ENCODE results near the gene SCYGR8.

GRCh38 chr2:227765788-227766372 is 20.2 kb downstream of the SCYGR8 start:
- TF ChIP-seq POLR2A (IDR thresholded peaks at IDR 0.05): no peak
- TF ChIP-seq, protein P1, sequence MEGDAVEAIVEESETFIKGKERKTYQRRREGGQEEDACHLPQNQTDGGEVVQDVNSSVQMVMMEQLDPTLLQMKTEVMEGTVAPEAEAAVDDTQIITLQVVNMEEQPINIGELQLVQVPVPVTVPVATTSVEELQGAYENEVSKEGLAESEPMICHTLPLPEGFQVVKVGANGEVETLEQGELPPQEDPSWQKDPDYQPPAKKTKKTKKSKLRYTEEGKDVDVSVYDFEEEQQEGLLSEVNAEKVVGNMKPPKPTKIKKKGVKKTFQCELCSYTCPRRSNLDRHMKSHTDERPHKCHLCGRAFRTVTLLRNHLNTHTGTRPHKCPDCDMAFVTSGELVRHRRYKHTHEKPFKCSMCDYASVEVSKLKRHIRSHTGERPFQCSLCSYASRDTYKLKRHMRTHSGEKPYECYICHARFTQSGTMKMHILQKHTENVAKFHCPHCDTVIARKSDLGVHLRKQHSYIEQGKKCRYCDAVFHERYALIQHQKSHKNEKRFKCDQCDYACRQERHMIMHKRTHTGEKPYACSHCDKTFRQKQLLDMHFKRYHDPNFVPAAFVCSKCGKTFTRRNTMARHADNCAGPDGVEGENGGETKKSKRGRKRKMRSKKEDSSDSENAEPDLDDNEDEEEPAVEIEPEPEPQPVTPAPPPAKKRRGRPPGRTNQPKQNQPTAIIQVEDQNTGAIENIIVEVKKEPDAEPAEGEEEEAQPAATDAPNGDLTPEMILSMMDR (IDR thresholded peaks at IDR 0.05): no peak
